Testis (tissue), 2 donors: ENCODE results near the gene PSME2.

ENCODE experiments used
- CTCF ChIP-seq, 3 experiments: fragments of 450-650 bp in 2 of 3; fragments of 200-600 bp in 1 of 3; sonication (generic) in 1 of 3; IDR thresholded peaks; one replicate each; pipeline ENCODE4 v1.5.1; 2016 to 2019; ENCODE audit warnings: antibody characterized with exemption in 3 of 3, mild to moderate bottlenecking in 2 of 3, moderate library complexity in 1 of 3
- POLR2A ChIP-seq: fragments of 450-650 bp; IDR thresholded peaks from one replicate; pipeline ENCODE4 v1.6.1; 2017; ENCODE audit warnings: antibody characterized with exemption, mild to moderate bottlenecking, moderate library complexity

- TF ChIP-seq CTCF (IDR thresholded peaks at IDR 0.05): no peak
- no peak for TF ChIP-seq POLR2A
These were observed 49.0 kb upstream of the PSME2 start, which contains the start of gene TM9SF1 for GRCh38 chr14:24195186-24196070.
